Prostate gland (tissue), 2 donors: ENCODE results near the gene TCF12. TPM values are rescaled to one million over a fixed set of nuclear protein-coding genes. Genes with fewer than 3 reads are reported as not detected.

ENCODE experiments used
- DNase-seq: peaks from one replicate; pipeline ENCODE4 v3.0.0-alpha.2; 2019; ENCODE audit warnings: low spot score
- H3K27ac ChIP-seq, 2 donors: fragments of 200-600 bp; sonication (generic); 2 replicates each; pipeline ENCODE4 v1.5.1; 2017 to 2019
- H3K27me3 ChIP-seq: fragments of 200-600 bp; sonication (generic); replicated peaks from 2 replicates; pipeline ENCODE4 v1.5.1; 2019; ENCODE audit not compliant: insufficient read depth
- H3K36me3 ChIP-seq, 2 donors: fragments of 200-600 bp; sonication (generic); 1 replicate in 1 of 2; 2 replicates in 1 of 2; pipeline versions ENCODE4 v1.5.1 to v1.8.1; 2017 to 2019
- H3K4me1 ChIP-seq: fragments of 200-600 bp; sonication (generic); replicated peaks from 2 replicates; pipeline ENCODE4 v1.5.1; 2019
- H3K4me3 ChIP-seq, 2 donors: fragments of 200-600 bp; sonication (generic); 2 replicates each; pipeline ENCODE4 v1.5.1; 2017 to 2019
- H3K9me3 ChIP-seq: fragments of 200-600 bp; sonication (generic); 2 replicates; pipeline ENCODE4 v1.5.1; 2017
- POLR2A ChIP-seq: fragments of 450-650 bp; IDR thresholded peaks from one replicate; pipeline ENCODE4 v1.6.1; 2016; ENCODE audit warnings: antibody characterized with exemption, mild to moderate bottlenecking
- POLR2AphosphoS5 ChIP-seq: sonication (generic); formaldehyde crosslinking; IDR thresholded peaks from one replicate; pipeline ENCODE4 v1.6.1; 2017; ENCODE audit warnings: antibody characterized with exemption
- WGBS: methylation state at CpG from one replicate; pipeline ENCODE4 v1.1.5; 2018; 5-methylcytosine and 5-hydroxymethylcytosine counted together
- intact Hi-C: fragments of 100-400 bp; cut with DNase I; formaldehyde crosslinking; loops from one replicate; pipeline ENCODE4 v1.14.2; 2022
- total RNA-seq, 2 donors: library from RNA; depleted of rRNA; stranded (reverse); fragments of >200 nt; gene quantifications; one replicate each; pipeline ENCODE4 v1.1.0, GENCODE V29; 2016
- TF ChIP-seq, protein P1 (sequence below), 4 experiments: fragments of 200-600 bp in 2 of 4; fragments of 450-650 bp in 2 of 4; sonication (generic) in 2 of 4; IDR thresholded peaks; 1 replicate in 3 of 4; 2 replicates in 1 of 4; pipeline ENCODE4 v1.5.1; 2016 to 2019; ENCODE audit warnings: antibody characterized with exemption in 4 of 4, mild to moderate bottlenecking in 2 of 4, moderate library complexity in 2 of 4

The TCF12 gene
- total RNA-seq, 2 donors from 2014 or later: 95.4 to 123 TPM

DNA sequence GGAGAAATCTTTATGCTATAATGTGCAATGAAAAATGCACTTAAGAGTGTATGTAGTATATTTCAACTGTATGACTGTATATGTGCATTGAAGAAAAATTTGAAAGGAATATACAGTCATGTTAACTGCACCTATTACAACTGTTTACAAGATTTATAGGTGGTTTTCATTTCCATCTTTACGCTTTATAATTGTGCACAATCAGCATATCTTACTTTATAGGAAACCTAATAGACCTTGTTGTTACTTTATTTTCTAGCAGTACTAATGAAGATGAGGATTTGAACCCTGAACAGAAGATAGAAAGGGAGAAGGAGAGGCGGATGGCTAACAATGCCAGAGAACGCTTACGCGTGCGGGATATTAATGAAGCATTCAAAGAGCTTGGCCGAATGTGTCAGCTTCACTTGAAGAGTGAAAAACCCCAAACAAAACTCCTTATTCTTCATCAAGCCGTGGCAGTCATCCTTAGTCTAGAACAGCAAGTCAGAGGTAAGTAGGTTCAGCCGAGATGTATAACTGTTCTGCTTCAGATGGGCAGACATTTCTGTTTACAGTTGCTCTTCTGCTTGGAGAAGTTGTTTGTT lies 354.4 kb downstream of the TCF12 start:
- no peaks in the 10 kb centered on the region for H3K9me3 ChIP-seq
- no peaks in the 10 kb centered on the region for H3K36me3 ChIP-seq
- H3K4me3 ChIP-seq: no peak overlapping the region
- H3K27ac ChIP-seq: no peak overlapping the region
- no peaks in the 10 kb centered on the region for H3K4me1 ChIP-seq
- no peak for DNase-seq
- TF ChIP-seq POLR2A: no peak
- TF ChIP-seq, protein P1, sequence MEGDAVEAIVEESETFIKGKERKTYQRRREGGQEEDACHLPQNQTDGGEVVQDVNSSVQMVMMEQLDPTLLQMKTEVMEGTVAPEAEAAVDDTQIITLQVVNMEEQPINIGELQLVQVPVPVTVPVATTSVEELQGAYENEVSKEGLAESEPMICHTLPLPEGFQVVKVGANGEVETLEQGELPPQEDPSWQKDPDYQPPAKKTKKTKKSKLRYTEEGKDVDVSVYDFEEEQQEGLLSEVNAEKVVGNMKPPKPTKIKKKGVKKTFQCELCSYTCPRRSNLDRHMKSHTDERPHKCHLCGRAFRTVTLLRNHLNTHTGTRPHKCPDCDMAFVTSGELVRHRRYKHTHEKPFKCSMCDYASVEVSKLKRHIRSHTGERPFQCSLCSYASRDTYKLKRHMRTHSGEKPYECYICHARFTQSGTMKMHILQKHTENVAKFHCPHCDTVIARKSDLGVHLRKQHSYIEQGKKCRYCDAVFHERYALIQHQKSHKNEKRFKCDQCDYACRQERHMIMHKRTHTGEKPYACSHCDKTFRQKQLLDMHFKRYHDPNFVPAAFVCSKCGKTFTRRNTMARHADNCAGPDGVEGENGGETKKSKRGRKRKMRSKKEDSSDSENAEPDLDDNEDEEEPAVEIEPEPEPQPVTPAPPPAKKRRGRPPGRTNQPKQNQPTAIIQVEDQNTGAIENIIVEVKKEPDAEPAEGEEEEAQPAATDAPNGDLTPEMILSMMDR (IDR thresholded peaks at IDR 0.05): no peak
- WGBS: 73% methylated on average over 9 of the region's 9 CpGs
- intact Hi-C loops: no loop called here
- no peaks in the 10 kb centered on the region for H3K27me3 ChIP-seq

DNA sequence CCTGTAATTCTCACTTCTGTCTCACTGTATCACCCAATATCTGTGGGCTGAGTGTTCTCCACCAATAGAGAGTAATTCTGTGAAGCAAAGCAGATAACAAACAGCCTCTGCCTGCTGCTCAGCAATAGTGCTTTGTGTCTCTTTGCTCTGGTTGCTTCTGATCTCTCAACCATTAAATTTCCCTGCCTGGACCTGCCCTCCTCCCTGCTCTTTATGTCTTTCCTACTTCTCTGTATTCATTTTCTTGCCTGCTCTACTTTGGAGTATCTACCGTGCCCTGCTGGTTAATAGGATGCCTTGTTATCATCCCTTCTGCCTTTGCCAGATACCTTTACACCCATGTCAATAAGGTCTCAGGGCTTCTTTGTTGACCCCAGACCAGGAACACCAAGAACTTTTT lies 355.0 kb downstream of the TCF12 start:
- TF ChIP-seq, protein P1 (IDR thresholded peaks at IDR 0.05): no peak
- no peak for TF ChIP-seq POLR2AphosphoS5
- no peak for TF ChIP-seq POLR2A
- 44% methylated on average over 1 of the region's 1 CpG for WGBS
- no peak overlapping the region for H3K27ac ChIP-seq
- intact Hi-C loops: no loop called here
- H3K36me3 ChIP-seq: no peaks in the 10 kb centered on the region
- H3K4me1 ChIP-seq: no peaks in the 10 kb centered on the region
- no peaks in the 10 kb centered on the region for H3K9me3 ChIP-seq
- no peak for DNase-seq
- no peaks in the 10 kb centered on the region for H3K27me3 ChIP-seq
- no peak overlapping the region for H3K4me3 ChIP-seq

DNA sequence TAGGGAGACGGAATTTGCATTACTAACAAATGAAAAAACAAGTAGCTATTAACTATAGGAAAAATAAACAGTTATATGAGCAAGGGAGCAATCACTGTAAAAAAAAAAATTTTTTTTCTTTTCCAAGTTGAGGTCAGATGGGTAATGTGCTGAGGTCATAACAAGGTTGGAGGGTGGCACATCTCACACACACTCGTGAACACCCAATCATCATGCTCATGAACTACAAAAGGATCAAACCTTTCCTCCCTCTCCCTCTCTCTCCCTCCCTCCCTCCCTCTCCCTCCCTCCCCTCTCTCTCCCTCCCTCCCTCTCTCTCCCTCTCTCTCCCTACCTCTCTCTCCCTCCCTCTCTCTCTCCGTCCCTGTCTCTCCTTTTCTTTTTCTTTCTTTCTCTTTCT lies 360.0 kb downstream of the TCF12 start:
- H3K27ac ChIP-seq: no peak overlapping the region
- H3K36me3 ChIP-seq: no peaks in the 10 kb centered on the region
- no peaks in the 10 kb centered on the region for H3K27me3 ChIP-seq
- DNase-seq: no peak
- intact Hi-C loops: no loop called here
- 80% methylated on average over 3 of the region's 3 CpGs for WGBS
- TF ChIP-seq POLR2A (no peak), POLR2AphosphoS5 (no peak)
- TF ChIP-seq, protein P1 (IDR thresholded peaks at IDR 0.05): no peak
- no peaks in the 10 kb centered on the region for H3K4me1 ChIP-seq
- no peaks in the 10 kb centered on the region for H3K9me3 ChIP-seq
- no peak overlapping the region for H3K4me3 ChIP-seq

DNA sequence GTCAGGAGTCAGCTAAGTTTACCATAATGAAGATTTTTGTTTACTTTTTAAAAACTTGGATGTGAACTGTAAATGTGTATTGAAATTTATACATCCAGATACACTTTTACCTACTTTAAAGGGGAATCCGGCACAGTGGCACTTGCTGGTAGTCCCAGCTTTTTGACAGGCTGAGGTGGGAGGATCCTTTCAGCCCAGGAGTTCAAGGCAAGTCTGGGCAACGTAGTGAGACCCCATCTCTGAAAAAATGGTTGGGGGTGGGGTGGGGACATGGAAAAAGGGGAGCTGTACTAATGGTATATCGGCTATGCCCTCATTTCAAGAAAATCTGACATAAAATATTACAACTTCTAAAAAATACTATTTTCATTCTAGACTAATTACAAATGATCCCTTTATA lies 362.0 kb downstream of the TCF12 start:
- intact Hi-C loops: no loop called here
- WGBS: 94% methylated on average over 3 of the region's 3 CpGs
- Histone ChIP-seq H3K36me3 (no peaks in the 10 kb centered on the region), H3K27ac (no peak overlapping the region), H3K9me3 (no peaks in the 10 kb centered on the region), H3K27me3 (no peaks in the 10 kb centered on the region), H3K4me1 (no peaks in the 10 kb centered on the region), H3K4me3 (no peak overlapping the region)
- TF ChIP-seq POLR2AphosphoS5 (no peak), POLR2A (no peak)
- TF ChIP-seq, protein P1 (IDR thresholded peaks at IDR 0.05): no peak
- DNase-seq: no peak

DNA sequence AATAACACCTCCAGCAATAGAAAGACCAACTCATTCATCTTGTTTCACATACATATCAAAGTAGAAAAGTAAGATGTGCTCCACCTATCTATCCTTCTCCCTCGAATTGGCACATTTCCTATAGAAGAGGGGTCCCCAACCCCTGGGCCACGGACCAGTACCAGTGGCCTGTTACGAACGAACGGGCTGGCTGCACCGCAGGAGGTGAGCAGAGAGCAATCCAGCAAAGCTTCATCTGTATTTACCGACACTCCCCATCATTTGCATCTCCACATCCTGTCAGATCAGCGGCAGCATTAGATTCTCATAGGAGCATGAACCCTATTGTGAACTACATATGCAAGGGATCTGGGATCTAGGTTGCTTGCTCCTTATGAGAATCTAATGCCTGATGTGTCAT lies 362.9 kb downstream of the TCF12 start:
- Histone ChIP-seq H3K36me3 (no peaks in the 10 kb centered on the region), H3K4me3 (no peak overlapping the region), H3K9me3 (no peaks in the 10 kb centered on the region), H3K4me1 (no peaks in the 10 kb centered on the region), H3K27ac (no peak overlapping the region), H3K27me3 (no peaks in the 10 kb centered on the region)
- WGBS: 72% methylated on average over 8 of the region's 8 CpGs
- DNase-seq: no peak
- intact Hi-C loops: no loop called here
- no peak for TF ChIP-seq POLR2A
- TF ChIP-seq, protein P1 (IDR thresholded peaks at IDR 0.05): no peak
- no peak for TF ChIP-seq POLR2AphosphoS5
